ENCODE measurements around the gene CST8. TPM values are rescaled to one million over a fixed set of nuclear protein-coding genes. Genes with fewer than 3 reads are reported as not detected.
A peak's percentile ranks its signal among the peaks of the same experiment; 100 is the strongest.

Gene CST8
- not detected in 2 replicates for total RNA-seq
- not detected for total RNA-seq (2013)
- not detected in 2 replicates for polyA plus RNA-seq
- polyA minus RNA-seq = not detected in 2 replicates

DNA sequence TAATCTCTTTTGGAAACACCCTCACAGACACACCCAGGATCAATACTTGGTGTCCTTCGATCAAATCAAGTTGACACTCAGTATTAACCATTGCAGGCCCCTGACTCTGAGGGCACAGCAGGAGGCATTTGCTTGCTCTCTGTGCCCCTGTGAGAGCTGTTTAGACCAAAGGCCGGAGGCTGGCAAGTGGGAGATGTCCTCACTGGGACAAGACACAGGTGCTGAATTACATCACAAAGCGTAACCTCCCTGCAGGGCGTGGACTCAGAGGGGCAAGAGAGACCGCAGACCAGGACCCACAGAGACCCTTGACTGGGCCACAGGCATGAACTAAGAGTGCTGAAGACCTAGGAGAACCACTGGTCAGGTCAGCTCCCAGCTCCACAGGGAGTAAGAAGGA, at the start of gene CST8:
CST8 (plus strand) TSS at position 301 of the 400 bp plus-strand sequence. CDS start 551 bp downstream, outside the sequence.
- Histone ChIP-seq H2AFZ (ENCODE audit: insufficient read depth, low read depth, low read length, poor library complexity, severe bottlenecking) (no peak within 1 kb of the TSS), H3K9ac (ENCODE audit: low read length) (no peak within 1 kb of the TSS), H3K36me3 (replicated peaks in 1 of 2; ENCODE audit: control extremely low read depth in 1 of 2, control insufficient read depth in 1 of 2, extremely low read depth in 1 of 2, insufficient read depth in 2 of 2, low read length in 1 of 2) (no peaks in the 10 kb centered on the region), H3K79me2 (ENCODE audit: control insufficient read depth, insufficient read depth, low read length) (no peaks in the 10 kb centered on the region), H3K27ac (ENCODE audit: low read length in 2 of 2) (no peak within 1 kb of the TSS), H3K4me2 (replicated peaks; ENCODE audit: low read depth, low read length, poor library complexity, severe bottlenecking) (no peak within 1 kb of the TSS), H3K9me3 (ENCODE audit: control extremely low read depth in 1 of 3, control insufficient read depth in 2 of 3, insufficient read depth in 1 of 3, low read length in 2 of 3) (peaks cover 0 to 4% (median 0%) of the 10 kb centered on the region in 3 donors), H3K27me3 (replicated peaks in 1 of 4; ENCODE audit: control extremely low read depth in 1 of 4, control insufficient read depth in 3 of 4, insufficient read depth in 4 of 4, low read length in 3 of 4) (no peaks in the 10 kb centered on the region), H3K4me1 (ENCODE audit: control insufficient read depth in 2 of 2, insufficient read depth in 2 of 2, low read length in 2 of 2) (peaks cover 5 to 6% of the 10 kb centered on the region in 2 donors), H3K4me3 (ENCODE audit: control extremely low read depth in 1 of 5, extremely low read depth in 1 of 5, insufficient read depth in 1 of 5, low read depth in 2 of 5, low read length in 4 of 5) (no peak within 1 kb of the TSS), H4K20me1 (ENCODE audit: control insufficient read depth, insufficient read depth, low read length, poor library complexity, severe bottlenecking) (no peaks in the 10 kb centered on the region)
- Mint-ChIP-seq H3K4me1 (peaks cover 11% of the 10 kb centered on the region), H3K27me3 (no peaks in the 10 kb centered on the region), H3K9me3 (ENCODE audit: insufficient read depth) (no peaks in the 10 kb centered on the region), H3K27ac (no peak within 1 kb of the TSS), H3K4me3 (no peak within 1 kb of the TSS)
- intact Hi-C loops (cut with micrococcal nuclease) = no loop called here
- ATAC-seq (ENCODE audit: low read depth) (no peak), DNase-seq (no peak)
- 94% methylated on average over 5 of the region's 5 CpGs for WGBS (ENCODE audit: insufficient coverage)
- ChIA-PET CTCF (no interaction called here), POLR2A (no interaction called here)
- TF ChIP-seq EZH2 (IDR thresholded peaks at IDR 0.05; ENCODE audit: borderline replicate concordance, insufficient read depth, low read depth, low read length, poor library complexity, severe bottlenecking) (no peak), CTCF (IDR thresholded peaks at IDR 0.05) (no peak)

DNA sequence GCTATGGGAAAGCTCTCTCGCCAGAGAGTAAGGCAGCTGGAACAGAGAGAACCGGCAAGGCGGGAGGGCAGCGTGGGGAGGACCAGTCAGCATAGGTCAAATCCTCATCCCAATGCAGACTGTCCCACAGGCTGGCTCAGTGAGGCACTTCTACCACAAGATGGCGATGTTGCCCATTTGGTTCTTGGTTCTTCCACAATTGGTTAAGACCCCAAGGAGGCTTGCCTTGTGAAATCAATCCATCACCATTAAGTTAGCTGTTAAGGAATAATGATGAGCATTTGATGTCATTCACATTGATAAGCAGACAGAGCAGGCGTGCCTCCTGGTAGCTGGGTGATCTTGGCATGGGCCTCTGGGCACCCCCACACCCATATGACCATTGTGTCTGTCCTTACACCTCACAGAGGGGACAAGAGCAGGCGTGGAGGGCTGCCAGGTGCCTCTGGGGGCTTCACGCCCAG, 49.0 kb upstream of the CST8 start:
- Histone ChIP-seq H3K27ac (ENCODE audit: low read length in 2 of 2) (no peak overlapping the region), H3K9ac (ENCODE audit: low read length) (no peak overlapping the region), H3K36me3 (replicated peaks in 1 of 2; ENCODE audit: control extremely low read depth in 1 of 2, control insufficient read depth in 1 of 2, extremely low read depth in 1 of 2, insufficient read depth in 2 of 2, low read length in 1 of 2) (no peaks in the 10 kb centered on the region), H3K4me1 (ENCODE audit: control insufficient read depth in 2 of 2, insufficient read depth in 2 of 2, low read length in 2 of 2) (no peaks in the 10 kb centered on the region), H3K4me3 (ENCODE audit: control extremely low read depth in 1 of 5, extremely low read depth in 1 of 5, insufficient read depth in 1 of 5, low read depth in 2 of 5, low read length in 4 of 5) (no peak overlapping the region), H3K79me2 (ENCODE audit: control insufficient read depth, insufficient read depth, low read length) (no peaks in the 10 kb centered on the region), H2AFZ (ENCODE audit: insufficient read depth, low read depth, low read length, poor library complexity, severe bottlenecking) (no peak overlapping the region), H3K4me2 (replicated peaks; ENCODE audit: low read depth, low read length, poor library complexity, severe bottlenecking) (no peak overlapping the region), H4K20me1 (ENCODE audit: control insufficient read depth, insufficient read depth, low read length, poor library complexity, severe bottlenecking) (no peaks in the 10 kb centered on the region), H3K27me3 (replicated peaks in 1 of 4; ENCODE audit: control extremely low read depth in 1 of 4, control insufficient read depth in 3 of 4, insufficient read depth in 4 of 4, low read length in 3 of 4) (no peaks in the 10 kb centered on the region), H3K9me3 (ENCODE audit: control extremely low read depth in 1 of 3, control insufficient read depth in 2 of 3, insufficient read depth in 1 of 3, low read length in 2 of 3) (no peaks in the 10 kb centered on the region)
- TF ChIP-seq CTCF (IDR thresholded peaks at IDR 0.05) (peak; percentile 87), EZH2 (IDR thresholded peaks at IDR 0.05; ENCODE audit: borderline replicate concordance, insufficient read depth, low read depth, low read length, poor library complexity, severe bottlenecking) (no peak)
- DNase-seq = peak; percentile 65
- Mint-ChIP-seq H3K4me3 (no peak overlapping the region), H3K27me3 (peaks cover 11% of the 10 kb centered on the region), H3K4me1 (no peaks in the 10 kb centered on the region), H3K27ac (no peak overlapping the region), H3K9me3 (ENCODE audit: insufficient read depth) (no peaks in the 10 kb centered on the region)
- intact Hi-C loops (cut with micrococcal nuclease) = loop anchor here (5.0 kb wide), 2 partner anchors 165 to 555 kb away; partner anchors contain the start of gene CST9
- ATAC-seq (ENCODE audit: low read depth) = peak; percentile 41
- ChIA-PET CTCF (interaction anchor here (0.6 to 2.2 kb wide), 8 partner anchors 8 to 397 kb away, joined by 3 to 8 read pairs (median 3); partner anchors contain the start of gene NXT1), POLR2A (no interaction called here)
- WGBS (ENCODE audit: insufficient coverage) = 32% methylated on average over 6 of the region's 8 CpGs

Measured in B cell (primary cell).